GDM1 (cell line): ENCODE data around the gene PHF5A.

ENCODE experiments used
- DNase-seq: peaks from one replicate; lab custom pipeline; 2025; lab: John Stamatoyannopoulos, UW

The PHF5A gene, protein sequence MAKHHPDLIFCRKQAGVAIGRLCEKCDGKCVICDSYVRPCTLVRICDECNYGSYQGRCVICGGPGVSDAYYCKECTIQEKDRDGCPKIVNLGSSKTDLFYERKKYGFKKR

DNA sequence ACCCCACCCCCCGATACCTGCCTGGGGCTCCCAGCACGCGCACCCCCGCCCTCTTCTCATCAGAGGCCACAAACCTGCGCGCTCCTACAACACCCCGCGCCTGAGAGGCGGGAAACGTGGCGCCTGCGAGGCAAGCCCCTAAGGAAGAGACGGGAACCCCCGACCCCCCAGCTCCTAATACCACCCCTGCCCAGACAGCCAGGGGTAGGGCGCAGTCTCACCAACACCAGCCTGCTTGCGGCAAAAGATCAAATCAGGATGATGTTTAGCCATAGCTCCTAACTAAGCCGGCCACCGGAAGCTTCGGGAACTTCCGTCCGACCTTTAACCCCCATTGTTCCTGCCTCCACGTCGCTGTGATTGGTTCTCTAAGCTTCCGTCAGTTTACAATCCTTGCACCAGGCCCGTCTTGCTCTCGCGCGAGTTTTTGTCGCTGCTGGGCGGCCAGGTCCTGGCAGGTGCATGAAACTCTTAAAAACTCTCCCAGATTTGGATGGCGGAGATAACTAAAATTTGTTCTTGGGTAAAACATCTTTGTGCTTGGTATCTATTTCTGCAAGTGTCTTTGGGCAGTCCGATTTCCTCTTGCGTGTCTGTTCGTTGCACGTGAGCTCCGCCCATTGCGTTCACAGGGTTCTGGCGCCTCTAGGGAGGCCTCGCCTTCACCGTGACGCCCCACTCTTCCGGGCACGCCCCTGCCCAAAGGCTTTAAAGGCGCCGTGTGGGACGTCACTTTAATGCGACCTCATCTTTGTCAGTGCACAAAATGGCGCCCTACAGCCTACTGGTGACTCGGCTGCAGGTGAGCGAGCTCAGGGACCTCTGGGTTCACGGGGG lies at the start of gene PHF5A, which contains the start of gene ACO2:
TSS of gene PHF5A (minus strand) at position 312 of the 837 bp plus-strand sequence. CDS start at position 273, 39 bp downstream.
TSS of gene ACO2 (plus strand) at position 737 of the 837 bp plus-strand sequence. CDS start at position 767, 30 bp downstream.
- DNase-seq: peak; percentile 94

DNA sequence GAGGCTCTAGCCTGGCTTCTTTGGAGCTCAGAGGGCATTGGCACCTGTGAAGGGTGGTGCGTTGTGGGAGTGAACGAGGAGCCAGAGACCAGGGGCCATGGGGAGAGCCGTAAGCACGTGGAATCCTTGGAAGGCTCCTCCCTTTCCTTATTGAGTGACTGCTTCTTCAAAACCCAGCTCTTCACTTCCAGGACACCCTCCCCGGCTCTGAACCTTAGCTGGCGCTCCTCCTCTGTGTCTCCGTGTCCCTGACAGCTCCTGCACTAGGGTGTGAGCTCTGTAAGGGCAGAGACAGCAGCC lies 49.5 kb upstream of the PHF5A start:
- no peak for DNase-seq

DNA sequence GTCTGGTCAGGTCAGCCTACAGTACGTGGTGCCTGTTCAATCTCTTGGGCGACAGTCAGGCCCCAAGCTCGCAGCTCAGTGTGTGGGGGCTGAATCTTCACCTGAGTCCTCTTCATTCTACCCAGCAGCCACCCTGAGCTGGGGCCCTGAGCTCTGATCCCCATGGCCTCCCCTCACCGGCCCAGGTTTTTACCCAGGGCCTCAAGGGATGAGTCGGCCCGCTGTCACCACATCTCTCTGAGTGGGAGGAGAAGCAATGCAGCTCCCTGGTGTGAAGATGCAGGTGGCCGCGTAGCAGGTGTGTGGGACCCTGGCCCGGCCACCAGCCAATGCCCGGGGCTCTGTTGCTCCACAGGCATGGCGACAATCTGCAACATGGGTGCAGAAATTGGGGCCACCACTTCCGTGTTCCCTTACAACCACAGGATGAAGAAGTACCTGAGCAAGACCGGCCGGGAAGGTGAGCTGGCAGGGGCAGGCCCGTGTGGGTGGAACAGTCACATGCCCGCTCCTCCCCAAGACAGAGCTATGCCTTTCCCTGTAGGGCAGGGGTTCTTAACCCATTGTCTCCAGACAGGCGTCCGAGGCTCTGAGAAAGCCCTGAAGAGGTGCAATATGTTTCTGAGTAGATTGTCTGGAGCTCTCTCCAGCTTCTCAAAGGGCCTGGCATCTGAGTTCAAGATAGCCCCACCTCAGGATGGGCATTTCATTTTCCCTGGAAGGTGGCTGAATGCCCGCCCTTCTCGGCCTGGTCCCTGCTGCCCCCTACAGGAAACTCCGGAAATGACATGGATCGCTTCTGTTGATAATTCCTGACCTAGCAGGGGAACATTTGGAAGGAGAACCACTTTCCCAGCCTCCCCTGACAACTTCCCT lies 48.9 kb upstream of the PHF5A start:
- no peak for DNase-seq

DNA sequence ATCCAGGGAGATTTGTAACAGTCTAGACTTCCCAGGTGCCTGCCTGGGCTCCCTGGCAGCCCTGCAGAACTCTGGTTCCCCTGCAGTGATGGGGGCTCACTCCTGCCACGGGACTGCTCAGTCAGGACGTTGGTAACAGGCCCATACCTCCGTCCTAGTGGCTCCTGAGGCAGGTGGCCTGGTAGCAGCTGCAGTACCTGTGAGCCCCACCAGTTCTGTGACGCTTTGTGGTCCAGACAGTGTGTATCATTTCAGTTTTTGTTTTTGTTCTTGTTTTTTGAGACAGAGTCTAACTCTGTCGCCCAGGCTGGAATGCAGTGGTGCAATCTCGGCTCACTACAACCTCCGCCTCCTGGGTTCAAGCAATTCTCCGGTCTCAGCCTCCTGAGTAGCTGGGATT lies 48.0 kb upstream of the PHF5A start:
- DNase-seq: no peak

DNA sequence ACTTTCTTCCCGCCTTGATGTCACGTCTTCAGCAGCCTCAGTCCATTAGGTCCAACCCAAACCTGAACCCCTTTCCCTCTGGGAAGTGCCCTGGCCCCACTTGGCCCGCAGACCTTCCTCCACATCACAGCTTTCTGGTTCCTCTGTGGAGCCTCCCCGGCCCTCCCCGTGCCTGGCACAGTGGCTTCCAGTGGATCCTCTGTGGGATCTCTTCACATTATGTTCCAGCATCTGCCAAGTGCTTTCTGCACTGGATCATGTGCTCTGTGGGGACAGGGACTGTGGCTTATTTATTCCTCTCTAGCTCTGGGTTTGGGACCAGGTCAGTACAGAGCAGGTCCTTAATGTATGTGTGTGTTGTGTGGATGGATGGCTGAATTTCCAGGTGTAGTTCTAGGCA lies 44.9 kb upstream of the PHF5A start:
- no peak for DNase-seq

DNA sequence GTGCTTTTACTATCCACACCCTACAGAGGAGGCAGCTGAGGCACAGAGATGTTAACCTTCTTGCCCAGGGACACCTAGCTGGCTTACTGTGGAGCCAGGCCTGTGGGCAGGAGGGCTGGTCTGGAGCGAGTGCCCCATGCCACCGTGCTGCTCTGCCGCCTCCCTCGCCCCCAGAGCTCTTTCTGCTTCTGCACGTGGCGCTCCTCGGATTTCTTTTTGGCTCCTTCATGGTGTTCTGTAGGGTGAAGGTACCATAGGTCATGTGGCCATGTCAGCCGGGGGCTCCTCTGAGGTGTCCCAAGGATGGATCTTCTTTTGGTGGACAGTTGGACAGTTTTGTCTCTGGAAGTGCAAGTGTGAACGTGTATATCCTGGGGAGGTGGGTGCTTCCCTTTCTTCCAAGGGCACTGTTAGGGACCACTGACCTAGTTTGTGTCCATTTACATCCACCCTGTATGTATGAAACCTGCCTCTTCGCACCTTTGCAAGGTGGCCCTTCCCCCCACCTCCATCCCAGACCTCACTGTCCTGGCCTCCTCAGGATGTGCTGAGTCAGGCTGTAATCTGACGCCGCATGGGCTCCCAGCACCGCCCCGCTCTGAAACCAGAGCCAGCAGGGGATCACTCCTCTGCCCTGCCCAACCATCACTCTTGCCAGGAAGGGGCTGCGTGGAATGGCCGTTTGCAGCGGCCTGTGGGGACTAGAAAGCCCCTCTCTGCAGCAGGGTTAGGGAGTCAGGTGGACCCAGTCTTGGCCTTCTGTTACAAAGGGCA lies 44.1 kb upstream of the PHF5A start:
- DNase-seq: no peak

DNA sequence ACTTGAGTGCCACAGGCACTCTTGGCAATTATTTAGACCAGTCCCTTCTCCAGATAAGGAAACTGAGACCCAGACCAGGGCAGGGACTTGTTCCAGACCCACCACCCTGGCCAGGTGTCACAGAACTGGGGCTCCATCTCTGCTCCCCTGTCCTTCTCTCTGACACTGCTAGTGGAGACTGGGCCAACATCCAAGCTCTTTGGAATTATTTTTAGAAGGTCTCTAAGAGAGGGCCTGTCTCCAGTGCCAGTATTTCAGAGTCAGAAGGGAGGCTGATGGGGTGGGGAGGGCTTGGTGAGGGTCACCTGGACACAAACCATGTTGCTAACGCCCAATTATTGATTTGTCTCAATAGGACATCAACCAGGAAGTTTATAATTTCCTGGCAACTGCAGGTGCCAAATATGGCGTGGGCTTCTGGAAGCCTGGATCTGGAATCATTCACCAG lies 43.1 kb upstream of the PHF5A start:
- no peak for DNase-seq

DNA sequence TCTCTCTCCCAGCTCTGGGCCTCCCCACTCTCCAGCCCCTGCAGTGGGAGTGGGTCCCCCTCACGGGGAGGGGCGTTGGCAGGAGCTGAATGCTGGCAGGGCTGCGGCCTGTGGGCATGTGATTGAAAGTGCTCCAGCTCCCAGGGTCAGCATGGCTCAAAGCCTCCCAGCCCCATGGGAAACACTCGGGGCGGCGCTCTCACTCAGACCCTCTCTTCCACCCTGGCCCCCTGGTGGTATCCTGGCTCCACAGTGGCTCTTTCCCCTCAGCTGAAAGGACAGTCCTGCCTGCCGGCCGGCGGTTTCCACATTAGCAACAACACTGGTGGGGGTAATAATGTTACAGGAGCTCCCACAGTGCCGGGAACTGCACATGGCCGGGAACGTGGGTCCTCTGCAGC lies 40.3 kb upstream of the PHF5A start:
- DNase-seq: no peak

DNA sequence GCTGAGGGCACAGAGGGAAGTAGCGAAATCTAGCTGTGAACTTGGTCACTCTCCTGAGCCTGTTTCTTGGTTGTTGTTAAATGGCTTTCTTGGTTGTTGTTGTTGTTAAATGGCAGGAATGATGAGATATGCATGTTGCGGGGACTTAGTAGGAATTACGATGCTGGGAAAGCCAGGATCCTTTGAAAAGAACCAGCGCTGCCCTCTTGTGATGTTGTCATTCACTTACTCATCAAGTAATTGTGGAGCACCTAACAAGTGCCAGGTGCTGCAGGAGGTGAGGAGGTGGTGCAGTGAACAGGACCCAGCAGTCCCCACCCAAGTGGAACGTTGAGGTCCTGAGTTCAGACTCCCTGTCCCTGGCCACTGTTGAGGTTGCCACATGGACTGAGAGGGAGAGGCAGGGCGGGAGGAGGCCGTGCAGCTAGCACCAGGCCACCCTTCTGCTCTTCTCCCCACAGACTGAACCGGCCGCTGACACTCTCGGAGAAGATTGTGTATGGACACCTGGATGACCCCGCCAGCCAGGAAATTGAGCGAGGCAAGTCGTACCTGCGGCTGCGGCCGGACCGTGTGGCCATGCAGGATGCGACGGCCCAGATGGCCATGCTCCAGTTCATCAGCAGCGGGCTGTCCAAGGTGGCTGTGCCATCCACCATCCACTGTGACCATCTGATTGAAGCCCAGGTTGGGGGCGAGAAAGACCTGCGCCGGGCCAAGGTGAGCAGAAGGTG lies 39.0 kb upstream of the PHF5A start:
- DNase-seq: no peak

DNA sequence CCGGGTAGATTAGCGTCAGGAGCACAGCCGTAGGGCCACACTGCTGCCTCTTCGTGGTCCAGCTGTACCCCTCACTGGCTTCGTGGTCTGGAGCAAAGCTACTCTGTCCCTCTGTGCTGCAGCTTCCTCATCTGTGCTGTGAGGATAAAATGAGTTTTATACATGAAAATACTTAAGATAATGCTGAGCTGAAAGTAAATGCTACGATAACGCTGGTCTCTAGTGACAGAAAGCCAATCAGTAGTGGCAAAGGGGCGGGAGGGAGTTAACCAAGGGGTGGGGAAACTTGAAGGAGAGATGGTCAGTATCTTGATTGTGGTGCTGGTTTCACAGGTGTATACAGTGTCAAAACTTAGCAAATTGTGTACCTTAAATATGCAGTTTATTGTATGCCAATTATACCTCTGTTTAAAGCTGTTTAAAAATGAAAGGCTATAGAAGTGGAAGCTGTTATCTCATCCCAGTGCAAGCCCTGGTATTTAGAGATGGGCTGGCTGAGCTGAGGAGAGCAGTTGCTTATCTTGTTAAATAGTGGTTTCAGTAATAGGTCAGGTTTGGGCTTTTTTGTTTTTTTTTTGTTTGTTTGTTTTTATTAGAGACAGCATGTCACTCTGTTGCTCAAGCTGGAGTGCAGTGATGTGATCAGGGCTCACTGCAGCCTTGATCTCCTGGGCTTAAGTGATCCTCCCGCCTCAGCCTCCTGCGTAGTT lies 37.2 kb upstream of the PHF5A start:
- no peak for DNase-seq

DNA sequence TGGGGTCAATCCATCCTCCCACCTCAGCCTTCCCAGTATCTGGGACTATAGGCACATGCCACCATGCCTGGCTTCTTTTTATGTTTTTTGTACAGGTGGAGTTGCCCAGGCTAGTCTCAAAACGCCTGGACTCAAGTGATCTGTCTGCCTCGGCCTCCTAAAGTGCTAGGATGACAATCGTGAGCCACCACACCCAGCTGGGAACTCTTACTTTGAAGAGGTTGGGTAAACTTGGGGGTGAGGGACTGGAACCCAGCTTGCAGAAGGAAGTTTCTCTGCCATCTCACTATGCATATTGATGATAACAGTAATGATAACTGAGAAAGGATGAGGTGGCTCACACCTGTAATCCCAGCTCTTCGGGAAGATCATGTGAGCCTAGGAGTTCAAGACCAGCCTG lies 36.3 kb upstream of the PHF5A start:
- no peak for DNase-seq

DNA sequence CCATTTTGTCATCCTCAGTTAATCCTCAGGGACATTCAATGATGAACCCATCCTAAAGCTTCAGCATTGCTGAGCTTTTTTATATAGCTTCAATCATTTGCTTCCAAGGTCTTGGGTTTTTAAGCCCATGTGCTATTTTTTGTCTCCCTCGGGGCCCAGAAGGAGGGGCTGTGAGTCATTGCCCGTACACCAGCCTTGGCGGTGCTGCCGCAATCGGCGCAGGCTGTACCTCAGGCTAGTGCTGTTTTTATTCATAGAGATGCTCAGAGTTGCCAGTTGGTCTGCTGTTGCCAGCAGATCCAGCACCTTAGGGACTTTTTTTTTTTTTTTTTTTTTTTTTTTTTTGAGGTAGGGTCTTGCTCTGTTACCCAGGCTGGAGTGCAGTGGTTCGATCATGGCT lies 35.9 kb upstream of the PHF5A start:
- no peak for DNase-seq

DNA sequence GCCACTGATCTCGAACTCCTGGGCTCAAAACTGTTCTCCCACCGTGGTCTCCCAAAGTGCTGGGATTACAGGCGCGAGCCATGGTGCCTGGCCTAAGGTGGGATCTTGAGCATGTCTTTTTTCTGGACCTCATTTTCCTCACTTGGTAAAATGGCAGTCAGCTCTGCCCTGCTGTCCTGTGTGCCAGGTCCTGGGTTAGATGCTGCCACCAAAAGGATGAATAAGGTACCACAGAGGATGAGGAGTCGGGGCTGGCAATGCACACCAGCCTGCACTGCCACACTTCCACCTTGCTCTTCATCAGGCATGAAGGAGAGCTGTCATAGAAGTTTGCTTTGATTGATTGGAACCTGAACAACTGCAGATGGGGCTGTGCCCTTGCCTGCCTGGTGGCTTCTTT lies 32.7 kb upstream of the PHF5A start:
- peak; percentile 13 for DNase-seq

DNA sequence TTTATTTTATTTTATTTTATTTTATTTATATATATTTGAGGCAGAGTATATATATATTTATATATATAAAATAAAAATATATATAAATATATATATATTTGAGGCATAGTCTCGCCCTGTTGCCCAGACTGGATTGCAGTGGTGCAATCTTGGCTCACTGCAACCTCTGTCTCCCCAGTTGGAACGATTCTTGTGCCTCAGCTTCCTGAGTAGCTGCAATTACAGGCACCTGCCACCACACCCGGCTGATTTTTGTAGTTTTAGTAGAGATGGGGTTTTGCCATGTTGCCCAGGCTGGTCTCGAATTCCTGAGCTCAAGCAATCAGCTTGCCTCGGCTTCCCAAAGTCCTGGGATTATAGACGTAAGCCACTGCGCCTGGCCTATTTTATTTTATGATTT lies 31.8 kb upstream of the PHF5A start:
- DNase-seq: no peak

DNA sequence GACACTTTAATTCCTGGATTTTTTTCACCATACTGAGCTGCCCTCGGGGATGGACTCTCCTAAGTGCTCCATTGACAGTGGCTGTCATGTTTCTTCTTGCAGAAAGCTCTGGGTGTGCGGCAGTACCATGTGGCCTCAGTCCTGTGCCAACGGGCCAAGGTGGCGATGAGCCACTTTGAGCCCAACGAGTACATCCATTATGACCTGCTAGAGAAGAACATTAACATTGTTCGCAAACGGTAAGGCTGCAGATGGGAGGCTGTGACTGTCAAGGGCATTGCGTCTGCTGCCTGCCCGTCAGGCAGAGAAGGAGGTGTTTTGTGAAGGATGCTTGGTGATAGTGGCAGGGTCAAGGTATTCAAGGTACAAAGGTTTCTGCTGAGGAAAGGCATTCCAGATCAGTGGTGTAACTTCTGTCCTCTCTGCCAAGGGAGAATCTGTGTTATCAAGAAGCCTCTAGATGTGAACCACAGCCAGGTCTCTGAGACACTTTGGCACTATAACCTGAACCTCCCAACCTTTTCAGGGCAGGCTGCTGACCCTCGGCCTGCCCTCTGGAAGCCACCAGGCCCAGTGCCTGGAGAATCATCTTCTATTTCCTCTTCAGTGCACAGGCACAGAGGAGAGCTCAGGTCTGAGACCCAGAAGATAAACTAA lies 31.3 kb upstream of the PHF5A start:
- DNase-seq: no peak

DNA sequence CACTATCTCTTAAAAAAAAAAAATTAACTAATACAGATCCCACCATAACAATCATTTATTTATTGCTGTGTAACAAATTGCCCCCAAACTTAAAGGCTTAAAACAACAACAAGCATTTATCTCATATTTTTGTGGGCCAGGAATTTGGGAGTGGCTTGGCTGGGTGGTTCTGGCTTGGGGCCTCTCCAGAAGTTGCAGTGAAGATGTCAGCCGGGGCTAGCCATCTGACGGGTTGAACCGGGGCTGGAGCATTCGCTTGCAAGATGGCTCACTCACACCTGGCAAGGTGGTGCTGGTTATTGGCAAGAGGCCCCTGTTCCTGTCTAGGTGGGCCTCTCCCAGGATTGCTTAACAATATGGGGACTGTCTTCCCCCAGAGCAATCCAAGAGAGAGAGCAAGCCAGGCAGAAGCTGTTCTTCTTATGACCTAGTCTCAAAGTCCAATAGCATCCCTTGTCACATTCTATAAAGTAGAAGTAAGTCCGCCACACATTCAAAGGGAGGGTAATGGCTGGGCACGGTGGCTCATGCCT lies 29.9 kb upstream of the PHF5A start:
- DNase-seq: no peak

DNA sequence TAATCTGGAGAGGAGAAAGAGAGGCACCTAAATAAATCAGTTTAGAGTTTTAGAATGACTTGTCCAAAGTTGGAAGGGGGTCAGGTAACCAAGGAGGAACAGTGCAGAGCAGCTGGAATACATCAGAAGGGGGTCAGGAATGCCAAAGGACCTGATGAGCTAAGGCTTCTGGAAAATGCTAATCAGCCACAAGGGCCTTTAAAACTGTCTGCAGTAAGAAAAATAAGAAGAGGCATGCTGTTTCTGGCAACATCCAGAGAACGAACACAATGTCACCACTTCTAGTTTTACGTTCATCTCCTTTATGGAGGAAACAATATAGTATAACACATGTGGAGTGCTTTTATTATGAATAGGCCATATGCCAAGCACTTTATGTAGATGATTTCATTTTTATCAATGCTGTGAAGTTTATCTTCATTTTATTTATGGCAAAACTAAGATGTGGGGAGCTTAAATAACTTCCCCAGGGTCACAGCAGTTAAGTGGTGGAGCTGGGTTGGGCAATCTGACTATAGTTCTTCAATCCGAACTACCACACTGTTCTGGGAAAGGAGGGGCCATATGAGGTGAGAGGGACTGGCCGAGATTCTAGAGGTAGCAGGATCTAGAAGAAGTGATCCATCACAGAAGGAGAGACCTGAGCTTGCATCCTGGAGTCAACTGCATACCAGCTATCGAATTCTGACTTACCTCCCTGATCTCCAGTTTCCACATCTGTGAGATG lies 23.0 kb upstream of the PHF5A start:
- no peak for DNase-seq

DNA sequence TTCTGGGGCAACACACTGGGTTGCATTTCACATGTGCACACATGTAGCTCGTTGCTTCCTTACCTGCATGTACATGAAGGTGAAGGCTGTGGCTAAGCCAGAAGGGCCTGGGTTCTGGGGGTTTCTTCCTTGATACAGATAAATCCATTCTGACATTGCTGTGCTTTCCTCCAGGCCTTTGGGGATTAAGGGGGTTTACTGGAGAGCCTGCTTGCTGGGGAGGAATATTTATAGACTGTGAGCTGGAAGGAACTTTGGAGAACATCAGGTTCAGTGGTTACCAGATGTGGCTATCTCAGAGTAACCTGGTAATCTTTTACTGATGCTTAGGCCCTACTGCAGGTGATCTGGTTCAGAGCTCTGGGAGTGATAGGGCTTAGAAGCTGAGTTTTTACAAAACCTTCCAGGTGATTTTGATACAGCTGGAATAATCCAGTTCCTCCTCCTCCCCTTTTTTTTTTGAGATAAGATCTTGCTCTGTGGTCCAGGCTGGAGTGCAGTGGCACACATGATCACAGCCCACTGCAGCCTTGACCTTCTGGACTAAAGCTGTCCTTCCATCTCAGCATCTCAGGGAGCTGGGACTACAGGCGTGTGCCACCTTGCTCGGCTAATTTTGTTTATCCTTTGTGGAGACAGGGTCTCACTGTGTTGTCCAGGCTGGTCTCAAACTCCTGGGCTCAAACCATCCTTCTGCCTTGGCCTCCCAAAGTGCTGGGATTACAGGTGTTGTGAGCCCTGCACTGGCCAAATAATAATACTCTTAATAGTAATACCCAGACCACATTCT lies 20.3 kb upstream of the PHF5A start:
- DNase-seq: no peak
